GM21367 (cell line): ENCODE measurements around the gene ALG2.

Experiments used
- ATAC-seq: cut with Tn5 transposase; IDR thresholded peaks from one replicate; pipeline ENCODE4 v1.9.1; 2021; ENCODE audit not compliant: unreplicated experiment

Gene ALG2, protein sequence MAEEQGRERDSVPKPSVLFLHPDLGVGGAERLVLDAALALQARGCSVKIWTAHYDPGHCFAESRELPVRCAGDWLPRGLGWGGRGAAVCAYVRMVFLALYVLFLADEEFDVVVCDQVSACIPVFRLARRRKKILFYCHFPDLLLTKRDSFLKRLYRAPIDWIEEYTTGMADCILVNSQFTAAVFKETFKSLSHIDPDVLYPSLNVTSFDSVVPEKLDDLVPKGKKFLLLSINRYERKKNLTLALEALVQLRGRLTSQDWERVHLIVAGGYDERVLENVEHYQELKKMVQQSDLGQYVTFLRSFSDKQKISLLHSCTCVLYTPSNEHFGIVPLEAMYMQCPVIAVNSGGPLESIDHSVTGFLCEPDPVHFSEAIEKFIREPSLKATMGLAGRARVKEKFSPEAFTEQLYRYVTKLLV

DNA sequence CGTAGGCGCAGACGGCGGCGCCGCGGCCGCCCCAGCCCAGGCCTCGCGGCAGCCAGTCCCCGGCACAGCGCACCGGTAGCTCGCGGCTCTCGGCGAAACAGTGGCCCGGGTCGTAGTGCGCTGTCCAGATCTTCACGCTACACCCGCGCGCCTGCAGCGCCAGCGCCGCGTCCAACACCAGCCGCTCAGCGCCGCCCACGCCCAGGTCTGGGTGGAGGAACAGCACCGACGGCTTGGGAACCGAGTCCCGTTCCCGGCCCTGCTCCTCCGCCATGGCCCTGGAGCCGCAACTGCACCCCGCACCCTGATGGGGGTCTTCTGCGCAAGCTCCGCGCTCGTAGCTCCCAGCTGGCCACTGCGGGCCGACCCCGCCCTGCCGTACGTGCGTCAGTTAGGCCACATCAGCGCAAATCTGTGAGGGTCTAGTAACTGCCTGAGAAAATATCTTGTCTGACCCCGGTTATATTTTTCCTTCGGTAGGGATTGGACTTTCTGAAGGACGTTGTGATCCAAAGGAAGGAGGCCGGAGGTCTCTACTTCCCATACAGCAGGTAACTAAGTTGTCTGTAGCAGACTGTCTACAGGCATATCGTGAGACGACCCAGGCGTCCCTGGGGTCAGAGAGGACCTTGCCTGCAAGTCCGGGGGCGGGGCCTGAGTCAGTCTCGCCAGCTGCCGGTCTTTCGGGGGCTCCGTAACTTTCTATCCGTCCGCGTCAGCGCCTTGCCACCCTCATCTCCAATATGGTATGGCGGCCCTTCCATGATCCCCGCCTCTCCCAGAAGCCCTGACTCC is at the start of gene ALG2, which contains the start of gene SEC61B:
Gene ALG2, minus strand, starts transcription at position 322 of the 795 bp plus-strand sequence. Its CDS starts 48 bp downstream, at position 274.
Gene SEC61B, plus strand, starts transcription at position 662 of the 795 bp plus-strand sequence. Its CDS starts 82 bp downstream, at position 744.
- ATAC-seq: peak; percentile 90

DNA sequence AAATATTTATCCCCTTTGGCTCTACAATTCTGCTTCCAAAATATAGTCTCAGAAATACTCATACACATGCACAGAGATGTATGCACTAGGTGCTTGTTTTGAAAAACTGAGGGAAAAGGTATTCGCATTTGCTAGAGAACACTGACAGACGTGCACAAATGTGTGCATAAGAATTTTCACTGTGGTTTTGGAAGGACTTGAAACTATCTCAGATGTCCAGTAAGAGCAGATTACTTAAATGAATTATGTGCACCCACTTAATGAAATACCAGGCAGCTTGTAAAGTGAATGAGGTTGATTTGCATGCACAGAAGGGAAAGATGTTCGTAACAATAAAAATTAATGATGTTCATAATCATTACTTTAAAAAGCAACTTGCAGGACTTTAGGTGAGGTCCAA is 48.7 kb upstream of the ALG2 start:
- ATAC-seq: no peak

DNA sequence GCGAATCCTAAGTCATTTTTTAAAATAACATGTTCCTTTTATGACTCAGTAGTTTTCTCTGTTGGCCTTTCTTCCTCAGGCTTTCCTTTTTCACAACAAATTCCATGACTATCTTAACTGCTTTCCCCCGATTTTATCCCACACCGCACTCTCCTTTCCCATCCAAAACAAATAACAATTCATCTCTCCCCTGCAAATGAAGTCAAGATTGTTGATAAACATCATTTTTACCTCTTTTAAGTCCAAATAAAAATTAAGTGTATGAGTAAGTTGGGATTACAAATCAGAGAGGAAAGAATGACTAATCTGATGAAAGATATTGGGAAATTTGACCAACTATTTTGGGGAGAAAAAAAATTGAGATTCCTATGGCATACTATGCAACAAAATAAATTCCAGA is 47.7 kb upstream of the ALG2 start:
- ATAC-seq: no peak

DNA sequence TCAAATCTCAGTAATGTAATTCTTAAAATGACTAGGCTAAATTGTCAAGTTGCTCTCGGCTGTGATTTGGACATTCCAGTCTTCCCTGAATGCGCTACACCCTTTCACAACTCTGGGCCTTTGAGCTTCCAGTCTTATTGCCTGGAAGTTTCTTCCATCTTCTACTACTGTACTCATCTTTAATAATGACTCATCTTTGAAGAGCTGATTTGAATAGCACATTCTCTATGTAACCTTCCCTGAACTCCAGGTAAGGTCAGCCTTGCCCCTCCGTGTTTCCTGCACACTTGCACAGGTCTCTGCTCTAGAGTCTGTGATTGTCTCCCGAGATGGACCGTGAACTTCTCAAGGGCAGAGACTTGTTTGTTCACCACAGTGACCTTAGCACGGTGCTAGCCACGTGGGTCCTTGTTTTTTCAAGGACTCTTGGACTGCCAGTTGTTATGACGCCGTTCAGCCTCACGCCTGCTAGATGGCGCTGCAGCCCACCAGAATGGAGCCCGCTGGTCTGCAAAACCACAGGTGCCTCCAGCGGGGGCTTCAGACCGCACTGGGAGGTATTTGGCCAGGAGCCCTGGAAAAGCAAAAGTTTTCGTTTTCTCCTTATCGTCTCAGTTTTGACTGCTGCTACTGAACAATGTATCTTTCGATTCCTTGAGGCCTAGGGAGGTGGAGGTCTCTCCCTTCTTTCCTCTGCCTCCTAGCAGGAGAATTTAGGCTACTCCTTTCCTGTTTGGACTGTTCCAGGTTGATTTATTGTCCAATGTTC is 44.7 kb upstream of the ALG2 start:
- ATAC-seq: peak; percentile 42

DNA sequence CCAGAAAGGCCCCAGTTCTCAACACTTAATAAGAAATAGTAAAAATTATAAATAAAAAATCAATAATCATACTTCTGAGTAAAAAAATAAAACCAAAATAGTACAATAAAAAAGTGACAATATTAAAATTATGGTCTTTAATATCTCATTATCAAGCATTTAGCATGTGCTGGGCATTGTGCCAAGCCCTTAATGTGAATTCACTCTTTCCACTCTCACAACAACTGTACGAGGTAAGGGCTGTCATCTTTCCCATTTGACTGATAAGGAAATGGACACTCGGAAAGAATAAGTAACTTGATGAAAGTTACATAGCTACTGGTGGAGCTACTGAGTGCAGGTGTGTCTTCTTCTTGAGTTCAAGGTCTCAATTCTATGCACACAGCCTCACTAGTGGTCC is 43.9 kb upstream of the ALG2 start:
- no peak for ATAC-seq

DNA sequence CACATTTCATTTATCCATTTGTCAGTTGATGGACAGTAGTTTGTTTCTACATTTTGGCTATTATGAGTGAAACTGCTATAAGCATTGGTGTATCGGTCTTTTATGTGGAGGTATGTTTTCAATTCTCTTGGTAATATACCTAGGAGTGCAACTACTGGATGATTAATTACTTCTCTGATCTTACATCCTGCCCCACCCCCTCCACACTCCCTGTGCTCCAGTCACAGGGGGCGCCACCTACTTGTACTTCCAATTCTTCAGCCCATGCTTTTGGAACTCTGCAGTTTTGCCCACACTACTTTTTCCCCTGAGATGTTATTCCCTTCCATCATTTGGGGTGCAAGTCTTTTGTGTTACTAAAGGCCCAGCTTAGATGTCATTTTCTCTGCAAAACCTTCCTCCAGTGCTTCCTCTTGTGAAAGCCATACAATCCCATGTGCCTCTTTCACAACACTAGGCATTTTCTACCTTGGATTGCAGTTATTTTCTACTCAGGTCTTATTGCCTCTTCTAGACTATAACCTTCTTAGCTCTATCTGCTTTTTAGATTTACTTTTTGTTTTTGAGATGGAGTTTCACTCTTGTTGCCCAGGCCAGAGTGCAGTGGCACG is 42.4 kb upstream of the ALG2 start:
- no peak for ATAC-seq

DNA sequence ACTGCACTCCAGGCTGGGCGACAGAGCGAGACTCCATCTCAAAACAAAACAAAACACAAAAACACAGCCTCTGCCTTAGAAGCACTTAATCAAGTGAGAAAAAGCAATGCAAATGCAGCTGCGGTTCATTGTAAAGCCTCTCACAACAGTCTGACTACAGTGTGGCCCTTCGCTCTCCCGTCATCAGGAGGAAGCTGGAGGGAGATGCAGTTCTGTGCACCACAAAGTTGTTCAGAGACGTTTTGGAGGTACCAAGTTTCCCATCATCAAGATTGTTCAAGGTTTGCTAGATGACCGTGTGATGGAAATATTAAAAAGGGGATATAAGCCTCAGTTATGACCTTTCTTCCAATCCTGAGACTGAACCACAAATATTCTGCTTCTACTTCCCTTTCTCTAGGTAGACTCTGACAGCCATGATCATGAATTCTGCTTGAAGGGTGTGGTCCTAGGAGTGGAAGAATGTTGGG is 41.2 kb upstream of the ALG2 start:
- ATAC-seq: peak; percentile 48

DNA sequence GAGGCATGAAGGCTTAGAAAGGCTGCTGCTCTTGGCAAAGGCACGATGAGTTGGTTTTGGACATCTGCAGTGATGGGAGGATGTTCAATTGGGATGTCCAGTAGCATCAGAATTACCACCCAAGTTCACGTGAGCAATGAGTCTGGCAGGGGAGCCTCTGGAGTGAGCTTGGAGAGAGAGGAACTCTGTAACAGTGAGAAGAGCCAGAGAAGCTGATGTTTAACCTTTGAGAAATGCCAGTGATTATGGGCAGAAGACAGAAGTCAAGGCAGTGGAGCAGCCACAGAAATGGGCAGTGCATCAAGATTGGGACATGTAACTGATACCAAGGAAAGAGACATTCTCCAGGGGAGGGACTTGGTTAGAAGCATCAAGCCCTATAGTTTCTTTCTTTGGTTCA is 40.2 kb upstream of the ALG2 start:
- ATAC-seq: no peak

DNA sequence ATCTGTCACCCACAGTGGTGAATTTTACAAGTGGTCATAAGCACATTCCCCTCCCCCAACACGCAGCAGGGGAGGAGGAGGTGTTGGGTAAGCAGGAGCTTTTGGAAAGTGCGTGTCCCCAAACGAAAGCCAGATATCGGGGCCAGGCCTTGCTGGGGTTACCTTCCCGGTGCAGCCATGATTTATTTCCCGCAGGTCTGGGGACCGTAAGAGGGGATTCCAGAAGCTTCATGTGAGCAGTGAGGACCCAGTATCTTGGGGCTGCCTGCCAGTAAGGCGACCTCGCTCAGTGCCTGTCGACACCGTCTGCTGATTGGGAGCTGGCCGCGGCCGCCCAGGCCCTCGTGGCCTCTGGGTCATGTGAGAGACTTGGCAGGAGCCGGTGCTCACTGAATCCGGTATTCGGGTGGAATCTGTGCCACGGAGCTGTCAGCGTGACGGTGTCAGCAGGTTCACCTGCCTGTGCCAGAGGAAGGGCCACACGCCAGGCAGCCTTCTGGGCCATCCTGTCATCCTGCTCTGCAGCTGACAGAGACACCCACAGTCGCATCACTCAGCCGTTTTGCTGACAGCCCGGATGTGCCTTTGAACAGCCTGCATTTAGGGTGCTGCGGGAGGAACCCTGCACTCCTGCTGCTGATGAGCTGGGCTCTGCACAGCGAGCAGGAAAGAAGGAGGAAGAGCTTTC is 37.6 kb upstream of the ALG2 start:
- no peak for ATAC-seq

DNA sequence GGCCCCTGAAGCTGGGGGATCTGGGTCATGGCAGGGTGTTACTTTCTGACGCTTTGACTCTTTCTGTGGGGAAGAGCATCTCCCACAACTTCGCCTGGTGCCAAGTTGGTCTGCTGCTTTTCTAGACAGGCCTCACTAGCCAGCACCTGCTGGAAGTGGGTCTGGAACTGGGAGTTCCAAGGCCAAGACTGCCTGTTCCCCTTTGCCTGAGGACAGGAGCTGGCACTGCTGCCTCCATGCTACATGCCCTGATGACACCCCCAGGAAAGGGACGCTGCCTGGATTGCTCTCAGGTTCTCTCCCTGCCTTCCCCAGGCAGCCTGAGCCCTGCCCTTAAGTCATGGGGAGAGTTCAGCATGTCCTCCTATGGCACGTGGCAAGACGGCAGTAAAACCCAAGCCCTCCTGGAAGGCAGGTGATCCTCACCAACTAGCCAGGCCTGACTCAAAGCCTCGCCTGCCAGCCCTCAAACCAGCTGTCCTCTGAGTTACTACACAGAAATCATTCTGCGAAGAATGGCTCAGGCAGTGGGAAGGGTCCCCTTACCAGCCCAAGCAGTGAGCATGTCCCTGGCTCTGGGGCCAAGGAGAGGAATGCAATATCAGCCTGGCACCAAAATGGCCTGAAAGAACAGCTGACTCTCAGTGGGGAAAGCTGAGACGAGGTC is 36.1 kb upstream of the ALG2 start:
- no peak for ATAC-seq

DNA sequence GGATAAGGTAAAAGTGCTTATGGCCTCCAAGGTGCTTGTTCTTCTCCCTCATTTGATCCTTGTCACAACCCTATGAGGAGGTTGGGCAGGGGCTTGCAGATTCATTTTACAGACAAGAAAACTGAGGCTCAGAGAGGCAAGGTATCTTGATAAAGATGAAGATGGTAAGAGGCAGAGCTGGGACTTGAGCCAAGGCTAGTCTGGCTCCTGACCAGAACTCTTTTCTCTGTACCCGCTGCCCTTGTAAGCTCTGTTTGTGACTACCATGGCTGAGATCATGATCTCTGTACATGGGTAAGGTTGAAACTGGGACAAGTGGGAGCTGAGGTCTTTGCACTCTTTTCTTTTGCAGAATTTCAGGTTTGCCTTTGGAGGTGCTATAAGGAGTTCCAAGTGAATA is 33.9 kb upstream of the ALG2 start:
- ATAC-seq: no peak

DNA sequence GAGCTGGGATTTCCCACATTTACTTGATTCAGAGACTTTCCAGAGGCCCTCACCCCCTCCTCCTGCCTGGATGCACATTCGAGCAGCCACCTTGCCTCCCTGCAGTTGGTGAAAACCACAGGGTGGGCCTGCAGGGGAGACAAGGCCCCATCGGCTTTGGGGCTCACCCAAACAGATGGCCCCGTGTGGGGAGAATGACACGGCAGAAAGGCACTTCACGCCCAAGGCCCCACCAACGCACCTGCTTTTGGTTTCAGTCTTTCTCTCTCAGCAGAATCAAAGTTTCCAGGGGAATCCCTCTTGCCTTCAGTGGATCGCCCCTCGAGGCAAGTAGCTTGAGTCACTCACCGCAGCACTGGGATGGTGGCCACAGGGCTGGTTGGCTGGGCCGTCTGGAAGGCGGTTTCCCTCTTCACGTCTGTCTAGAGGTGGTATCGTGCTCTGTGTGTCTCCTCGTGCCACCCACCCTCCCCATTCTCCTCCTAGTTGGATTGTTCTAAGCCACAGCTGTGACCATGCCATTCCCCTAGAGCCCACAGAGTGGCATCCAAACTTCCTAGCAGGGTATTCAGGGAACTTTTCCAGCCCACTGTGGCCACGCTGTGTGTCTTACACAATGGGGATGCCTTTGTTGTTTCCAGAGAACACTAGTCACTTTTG is 32.2 kb upstream of the ALG2 start:
- peak; percentile 84 for ATAC-seq

DNA sequence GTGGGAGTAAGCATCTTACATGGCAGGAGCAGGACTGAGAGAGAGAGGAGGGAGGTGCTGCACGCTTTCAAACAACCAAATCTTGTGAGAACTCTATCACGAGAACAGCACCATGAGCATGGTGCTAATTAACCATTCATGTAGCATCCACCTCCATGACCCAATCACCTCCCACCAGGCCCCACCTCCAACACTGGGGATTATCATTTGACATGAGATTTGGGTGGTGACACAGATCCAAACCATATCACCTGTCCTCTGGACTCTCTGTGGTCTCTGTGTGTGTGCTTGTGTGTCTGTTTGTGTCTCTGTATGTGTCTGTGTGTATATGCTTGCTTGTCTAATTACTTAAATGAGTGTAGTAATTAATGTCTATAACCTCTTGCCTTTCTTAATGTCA is 31.4 kb upstream of the ALG2 start:
- ATAC-seq: peak; percentile 15

DNA sequence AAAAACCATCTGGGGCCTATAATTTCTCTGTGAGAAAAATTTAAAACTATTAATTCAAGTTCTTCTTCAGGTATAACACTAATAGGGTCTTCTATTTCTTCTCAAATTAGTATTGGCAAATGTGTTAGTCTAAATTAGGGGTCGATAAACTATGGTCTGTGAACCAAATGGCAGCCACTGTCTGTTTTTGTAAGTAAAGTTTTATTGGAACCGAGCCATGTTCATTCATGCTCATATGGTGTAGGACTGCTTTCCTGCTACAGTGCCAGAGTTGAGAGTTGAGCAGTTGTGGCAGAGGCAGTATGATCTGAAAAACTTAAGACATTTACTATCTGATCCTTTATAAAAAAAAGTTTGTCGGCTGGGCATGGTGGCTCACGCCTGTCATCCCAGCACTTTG is 29.4 kb upstream of the ALG2 start:
- no peak for ATAC-seq

DNA sequence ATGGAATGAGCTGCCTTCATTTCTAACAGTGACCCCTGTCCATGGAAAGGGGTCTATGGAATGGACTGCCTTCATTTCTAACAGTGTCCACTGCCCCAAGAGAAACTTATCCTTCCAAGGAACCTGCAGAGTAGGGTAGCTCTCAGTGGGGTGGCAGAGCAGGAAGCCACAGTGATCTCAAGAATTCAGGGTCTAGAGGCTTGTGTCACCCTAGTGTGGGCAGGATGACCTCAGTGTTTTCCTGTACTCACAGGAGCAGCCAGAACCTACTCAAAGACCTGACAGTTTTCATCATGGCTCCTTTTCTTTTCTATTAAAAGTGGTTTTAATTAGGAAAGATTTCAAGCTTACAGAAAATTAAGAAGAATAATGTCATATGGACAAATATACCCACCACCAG is 27.9 kb upstream of the ALG2 start:
- ATAC-seq: no peak

DNA sequence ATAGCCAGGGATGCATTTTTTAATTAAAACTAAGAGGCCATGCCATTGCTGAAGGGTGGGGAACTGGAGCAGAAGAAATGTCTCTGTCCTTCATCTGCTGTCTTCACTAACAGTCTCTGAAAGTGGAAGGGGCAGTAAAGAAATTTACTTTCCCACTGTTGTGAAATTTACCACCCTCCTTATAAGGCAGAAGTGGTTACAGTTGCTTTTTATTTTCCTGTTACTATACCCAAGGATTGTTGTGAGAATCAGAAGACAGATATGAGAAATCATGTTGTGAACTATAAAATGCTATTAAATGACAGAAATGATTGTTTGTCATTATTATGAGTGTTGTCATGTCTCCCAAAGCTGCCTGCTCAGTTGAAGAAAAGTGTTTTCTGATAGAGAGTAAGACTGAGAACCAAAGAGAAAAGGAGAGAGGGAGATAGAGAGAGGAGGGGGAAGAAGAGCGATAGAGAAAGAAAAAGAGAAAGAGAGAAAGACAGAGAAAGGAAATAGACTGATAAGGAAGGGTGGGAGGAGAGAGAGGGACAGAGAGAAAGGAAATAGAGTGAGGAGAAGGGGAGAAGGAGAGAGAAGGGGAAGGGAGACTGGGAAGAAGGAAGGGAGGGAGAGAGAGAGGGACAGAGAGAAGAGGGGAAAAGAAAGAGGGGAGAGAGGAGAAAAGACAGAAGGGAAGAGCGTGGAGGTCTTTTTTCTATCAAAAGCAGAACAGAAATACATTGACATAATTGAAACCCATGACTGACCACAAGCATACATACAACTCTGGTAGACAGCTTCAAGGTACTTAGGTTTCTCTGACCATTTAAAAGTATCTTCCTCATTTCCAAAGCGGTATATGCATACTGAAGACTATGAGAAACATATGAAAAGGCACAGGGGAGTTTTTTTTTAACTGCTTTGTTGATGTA is 22.9 kb upstream of the ALG2 start:
- ATAC-seq: peak; percentile 92

DNA sequence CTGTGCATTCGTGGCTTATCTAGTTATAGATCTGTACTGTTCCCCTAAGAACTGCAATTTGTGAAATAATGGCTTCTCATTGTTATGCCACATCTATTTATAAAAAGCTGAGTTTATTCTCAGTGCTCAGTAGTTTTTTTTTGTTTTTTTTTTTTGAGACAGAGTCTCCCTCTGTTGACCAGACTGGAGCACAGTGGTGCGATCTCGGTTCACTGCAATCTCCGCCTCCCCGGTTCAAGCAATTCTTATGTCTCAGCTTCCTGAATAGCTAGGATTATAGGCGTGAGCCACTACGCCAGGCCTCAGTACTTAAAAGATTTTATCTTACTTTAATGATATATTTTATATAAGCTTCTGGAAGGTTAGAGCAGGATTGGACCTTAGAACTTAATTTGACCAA is 19.4 kb upstream of the ALG2 start:
- ATAC-seq: no peak
